SK-N-MC (cell line): ENCODE results near the gene FNDC7.

Experiments used
- EZH2 ChIP-seq: fragments of 200-600 bp; sonication (generic); IDR thresholded peaks from one replicate; pipeline ENCODE4 v1.6.1; 2017; ENCODE audit warnings: antibody characterized with exemption
- POLR2AphosphoS5 ChIP-seq: IDR thresholded peaks from 2 replicates; pipeline ENCODE4 v1.6.1; 2012; ENCODE audit warnings: mild to moderate bottlenecking, low read depth, low read length, borderline replicate concordance

GRCh38 chr1:108665067-108665466, 47.6 kb upstream of the FNDC7 start:
- TF ChIP-seq POLR2AphosphoS5 (no peak), EZH2 (no peak)
